ENCODE results near the gene ACOX3. TPM values are rescaled to one million over a fixed set of nuclear protein-coding genes. Genes with fewer than 3 reads are reported as not detected.

The ACOX3 gene
- total RNA-seq, 2 experiments from 2014 or later: 18.2 to 20.4 TPM

DNA sequence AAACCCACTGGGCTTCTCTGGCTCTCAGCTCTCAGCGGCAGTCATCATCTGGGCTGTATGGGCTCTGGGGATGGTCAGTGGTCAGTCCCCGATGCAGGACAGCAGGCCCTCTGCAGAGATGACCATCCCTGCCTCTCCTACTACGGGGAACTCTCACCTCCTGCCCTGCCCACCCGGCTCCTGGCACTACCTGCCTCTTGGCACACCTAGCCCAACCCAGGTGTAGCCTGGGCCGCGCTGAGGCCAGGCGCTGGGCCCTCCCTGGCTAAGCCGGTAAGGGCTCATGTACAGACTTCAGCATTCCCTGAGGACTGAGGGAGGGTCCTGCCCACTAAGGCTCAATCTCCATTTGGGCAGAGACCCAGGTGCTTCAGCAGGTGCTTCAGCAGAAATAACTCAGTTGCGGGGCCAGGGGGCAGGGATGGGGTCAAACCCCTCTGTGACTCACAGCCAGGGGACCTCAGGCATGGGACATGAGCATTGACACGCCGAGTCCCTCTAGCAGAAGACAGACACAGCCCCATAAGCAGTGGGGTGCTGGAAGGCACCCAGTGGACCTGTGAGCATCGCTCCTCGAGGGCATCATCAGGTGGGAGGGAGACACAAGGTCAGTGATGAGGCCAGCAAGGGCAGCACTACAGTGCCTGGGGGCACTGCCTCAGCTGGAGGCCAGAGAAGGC, 71.0 kb downstream of the ACOX3 start:
- ChIA-PET POLR2A (no interaction called here), CTCF (no interaction called here)

DNA sequence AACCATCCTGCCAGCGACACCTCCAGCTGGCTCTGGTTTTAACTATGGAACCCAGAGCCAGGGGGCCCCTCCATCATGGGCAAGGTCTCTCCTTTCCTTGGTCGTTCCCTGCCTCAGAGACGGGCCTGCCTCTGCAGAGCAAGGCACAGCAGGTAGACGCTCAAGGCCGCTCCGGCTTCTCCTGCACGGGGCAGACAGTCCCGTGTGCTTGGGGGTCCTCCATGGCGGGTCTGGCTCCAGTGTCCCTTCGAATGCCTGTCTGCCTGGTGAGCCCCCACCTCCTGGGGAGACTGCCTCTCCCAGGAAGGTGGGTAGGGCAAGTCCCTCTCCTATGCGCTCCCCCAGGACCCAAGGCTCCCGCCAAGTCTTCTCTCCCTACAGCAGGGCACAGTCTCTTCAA, 71.5 kb downstream of the ACOX3 start:
- CTCF ChIA-PET: no interaction called here

DNA sequence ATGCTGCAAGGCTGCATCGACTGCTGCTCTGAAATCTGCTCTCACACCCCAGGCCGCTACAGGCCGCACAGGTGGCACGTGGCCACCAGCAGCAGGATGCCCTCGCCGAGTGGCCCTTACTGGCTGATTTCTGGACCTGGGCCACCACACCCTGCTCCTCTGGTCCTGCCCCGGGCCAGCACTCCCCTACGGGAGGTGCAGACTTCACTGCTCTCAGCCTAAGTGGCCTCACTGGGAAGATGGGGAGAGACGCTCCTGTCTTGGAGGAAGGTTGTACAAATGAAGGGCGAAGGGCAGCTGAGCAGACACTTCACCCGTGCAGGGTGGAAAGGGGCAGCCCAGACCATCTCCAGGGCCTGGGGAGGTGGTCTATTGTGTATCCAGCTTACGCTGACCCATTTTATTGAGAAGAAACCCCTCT, 72.5 kb downstream of the ACOX3 start:
- CTCF ChIA-PET: no interaction called here
- POLR2A ChIA-PET: interaction anchor here (0.7 kb wide), 1 partner anchor 9 kb away, joined by 3 read pairs; no protein-coding TSS in a partner anchor

More for the DNA sequence above, 71.5 kb downstream of the ACOX3 start:
- POLR2A ChIA-PET: no interaction called here

DNA sequence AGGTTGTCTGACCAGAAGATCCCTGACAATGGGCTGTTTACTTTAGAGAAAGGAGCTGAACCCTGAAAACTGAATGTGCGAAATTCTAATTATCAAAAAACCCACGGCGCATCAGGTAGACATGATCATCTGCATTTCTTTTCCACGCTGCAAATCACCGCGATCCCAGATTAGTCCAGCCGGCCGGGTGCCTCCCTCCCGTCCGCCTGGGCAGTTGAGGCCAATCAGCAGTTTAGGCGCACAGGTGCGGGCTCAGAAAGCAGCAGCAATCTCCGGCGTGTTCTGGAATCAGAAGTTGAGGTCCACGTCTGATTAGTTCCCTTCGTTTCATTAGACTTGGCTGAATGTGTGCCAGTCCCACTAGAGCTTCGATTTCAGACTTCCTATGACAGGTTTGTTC, 73.9 kb downstream of the ACOX3 start:
- POLR2A ChIA-PET: no interaction called here

DNA sequence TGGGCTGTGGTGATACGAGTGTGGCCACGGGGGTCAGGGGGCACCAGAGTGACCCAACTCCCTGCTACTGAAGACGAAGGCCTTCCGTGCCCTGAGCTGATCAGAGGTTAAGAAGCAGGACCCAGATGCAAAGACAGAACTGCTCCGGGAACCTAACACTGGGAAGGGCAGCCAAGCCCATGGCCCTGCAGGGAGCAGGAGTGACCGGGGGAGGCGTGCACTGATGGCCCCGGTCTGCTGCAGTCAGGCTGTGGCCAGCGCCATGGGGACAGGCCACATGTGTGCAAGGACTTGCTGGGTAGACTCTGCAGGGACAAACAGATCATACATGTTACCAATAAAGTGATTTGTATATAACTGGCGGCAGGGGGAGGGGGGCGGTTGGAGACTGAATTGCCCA, 74.6 kb downstream of the ACOX3 start:
- ChIA-PET POLR2A (no interaction called here), CTCF (no interaction called here)

More for the DNA sequence above, 73.9 kb downstream of the ACOX3 start:
- CTCF ChIA-PET: no interaction called here

DNA sequence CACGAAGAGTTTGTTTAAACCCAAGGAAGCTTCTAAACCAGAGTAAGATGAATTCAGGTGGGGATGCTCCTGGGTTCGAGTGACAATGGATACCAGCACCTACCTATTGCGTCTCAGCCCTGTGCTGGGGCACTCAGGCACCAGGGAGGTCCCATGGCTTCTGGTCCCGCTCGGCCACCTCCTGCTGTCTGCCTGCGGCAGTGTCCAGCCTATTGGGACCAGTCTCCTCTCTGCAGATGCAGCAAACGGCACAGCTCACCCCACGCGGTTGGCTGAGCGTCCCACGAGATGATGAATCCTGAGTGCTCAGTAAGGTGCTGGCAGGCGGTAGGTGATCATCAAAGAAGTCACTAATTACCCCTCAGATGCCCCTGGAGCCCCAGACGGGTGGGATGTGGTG, 75.2 kb downstream of the ACOX3 start:
- CTCF ChIA-PET: no interaction called here
- POLR2A ChIA-PET: no interaction called here

DNA sequence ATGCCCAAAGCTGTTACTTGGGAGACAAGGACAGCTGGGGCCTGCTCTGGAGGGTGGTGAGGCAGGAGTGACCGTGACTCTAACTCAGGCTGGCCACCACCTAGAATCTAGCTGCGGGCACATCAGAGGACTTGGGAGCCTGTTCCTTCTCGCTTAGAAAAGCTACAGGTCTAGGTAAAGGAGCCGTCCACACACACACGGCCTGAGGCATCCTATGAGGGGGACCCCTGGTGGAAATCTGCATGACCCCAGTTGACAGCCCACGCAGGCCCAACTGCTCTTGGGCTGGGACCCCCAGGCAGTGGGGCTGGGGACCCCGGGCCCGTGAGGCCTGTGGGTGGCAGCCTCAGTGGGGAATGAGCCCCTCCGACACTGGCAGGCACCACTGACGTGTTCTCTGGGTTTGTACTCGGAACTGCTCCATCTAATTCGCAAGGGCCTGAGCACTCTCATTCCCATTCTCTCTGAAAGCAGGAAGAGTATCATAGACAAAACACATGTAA, 75.6 kb downstream of the ACOX3 start:
- POLR2A ChIA-PET: no interaction called here
- CTCF ChIA-PET: no interaction called here

DNA sequence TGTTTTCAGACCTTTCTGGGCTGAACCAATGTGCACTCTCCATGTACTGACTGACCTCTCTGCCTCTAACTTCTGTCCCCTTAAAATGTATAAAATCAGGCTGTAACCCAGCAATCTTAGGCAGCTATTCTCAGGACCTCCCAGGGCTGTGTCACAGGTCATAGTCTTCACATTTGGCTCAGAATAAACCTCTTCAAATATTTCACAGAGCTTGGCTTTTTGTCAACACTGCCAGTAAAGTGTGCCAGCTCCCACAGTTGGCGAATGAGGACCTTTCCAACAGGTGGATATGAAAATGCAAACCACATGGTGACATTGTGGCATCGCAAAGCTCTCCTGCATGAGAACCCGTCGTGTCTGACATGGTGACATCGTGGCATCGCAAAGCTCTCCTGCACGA, 76.4 kb downstream of the ACOX3 start:
- CTCF ChIA-PET: no interaction called here

DNA sequence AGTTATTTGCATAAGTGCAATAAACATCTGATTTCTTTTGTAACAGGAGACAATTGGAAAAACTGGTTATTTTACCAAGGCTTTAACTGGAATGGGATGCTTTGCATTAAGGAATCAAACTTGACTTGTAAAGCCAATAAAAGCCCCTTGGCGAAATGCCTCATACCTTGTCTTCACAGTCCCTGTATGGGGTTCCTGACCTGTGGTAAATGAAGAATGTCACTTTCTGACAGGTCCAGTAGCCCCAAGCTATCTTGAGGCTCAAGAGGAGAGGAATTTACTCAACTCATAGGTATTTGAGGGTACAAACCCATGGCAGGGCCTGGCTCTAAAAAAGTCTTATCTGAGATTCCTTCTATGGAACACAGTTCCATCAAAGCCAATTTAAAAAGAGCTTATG, 78.0 kb downstream of the ACOX3 start:
- POLR2A ChIA-PET: no interaction called here

More for the DNA sequence above, 76.4 kb downstream of the ACOX3 start:
- POLR2A ChIA-PET: no interaction called here

DNA sequence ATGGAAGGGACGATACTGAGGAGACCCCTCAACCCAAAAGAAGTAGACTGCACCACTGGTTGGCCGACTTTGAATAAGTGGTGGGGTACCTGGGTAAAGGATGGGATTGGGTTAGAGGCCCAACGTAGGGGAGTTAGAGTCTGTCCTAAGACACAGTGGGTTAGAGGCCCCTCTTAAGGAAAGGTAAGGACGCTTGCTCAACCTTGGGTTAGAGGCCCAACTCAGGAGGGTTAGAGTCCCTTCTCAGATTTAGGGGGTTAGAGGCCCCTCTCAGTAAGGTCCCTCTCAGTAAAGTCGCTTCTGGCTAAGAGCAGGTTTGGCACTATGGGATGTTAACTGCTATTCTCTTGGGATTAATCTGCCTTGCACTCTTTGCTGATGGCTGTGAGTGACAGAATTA, 81.3 kb downstream of the ACOX3 start:
- ChIA-PET CTCF (no interaction called here), POLR2A (no interaction called here)

More for the DNA sequence above, 78.0 kb downstream of the ACOX3 start:
- CTCF ChIA-PET: no interaction called here

DNA sequence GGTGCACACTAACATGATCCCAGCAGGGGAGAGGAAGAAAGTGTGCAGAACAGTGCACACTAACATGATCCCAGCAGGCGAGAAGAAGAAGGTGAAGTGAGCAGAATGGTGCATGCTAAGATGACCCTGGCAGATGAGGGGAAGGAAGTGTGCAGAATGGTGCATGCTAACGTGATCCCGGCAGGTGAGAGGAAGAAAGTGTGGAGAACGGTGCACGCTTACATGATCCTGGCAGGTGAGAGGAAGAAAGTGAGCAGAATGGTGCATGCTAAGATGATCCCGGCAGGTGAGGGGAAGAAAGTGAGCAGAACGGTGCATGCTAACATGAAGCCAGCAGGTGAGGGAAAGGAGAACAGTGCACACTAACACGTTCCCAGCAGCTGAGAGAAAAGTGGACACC, 83.7 kb downstream of the ACOX3 start:
- POLR2A ChIA-PET: no interaction called here
- CTCF ChIA-PET: no interaction called here

DNA sequence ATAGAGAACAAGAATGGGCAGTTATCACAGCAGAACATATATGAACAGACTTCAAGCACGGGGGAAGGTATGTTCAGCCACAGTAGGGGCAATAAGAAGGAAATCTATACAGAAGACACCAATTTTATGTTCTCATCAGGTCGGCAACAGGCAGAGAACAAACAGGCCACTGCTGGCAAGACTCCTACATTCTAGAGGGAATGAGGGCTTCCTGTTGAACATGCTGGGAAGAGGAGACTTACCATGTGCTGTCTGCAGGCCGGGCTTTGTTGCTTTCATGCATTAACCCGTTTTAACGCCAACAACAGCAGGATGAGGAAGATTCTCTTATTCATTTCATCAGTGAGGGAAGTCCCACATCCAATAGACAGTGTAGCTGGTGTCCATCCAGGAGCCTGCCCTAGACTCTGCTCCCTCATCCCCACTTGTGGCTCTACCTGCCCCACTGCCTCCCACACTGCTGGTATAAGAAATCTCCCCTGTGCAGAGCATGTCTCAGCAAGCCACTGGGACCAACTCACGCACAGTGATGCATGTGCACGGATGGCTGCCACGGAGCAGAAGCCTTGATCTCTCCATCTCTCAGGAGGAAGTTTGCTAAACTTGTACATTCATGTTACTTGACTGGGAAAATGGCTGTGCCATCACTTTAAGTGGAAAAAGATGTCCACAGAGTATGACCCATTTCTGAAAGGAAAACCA, 84.5 kb downstream of the ACOX3 start:
- ChIA-PET POLR2A (no interaction called here), CTCF (no interaction called here)

DNA sequence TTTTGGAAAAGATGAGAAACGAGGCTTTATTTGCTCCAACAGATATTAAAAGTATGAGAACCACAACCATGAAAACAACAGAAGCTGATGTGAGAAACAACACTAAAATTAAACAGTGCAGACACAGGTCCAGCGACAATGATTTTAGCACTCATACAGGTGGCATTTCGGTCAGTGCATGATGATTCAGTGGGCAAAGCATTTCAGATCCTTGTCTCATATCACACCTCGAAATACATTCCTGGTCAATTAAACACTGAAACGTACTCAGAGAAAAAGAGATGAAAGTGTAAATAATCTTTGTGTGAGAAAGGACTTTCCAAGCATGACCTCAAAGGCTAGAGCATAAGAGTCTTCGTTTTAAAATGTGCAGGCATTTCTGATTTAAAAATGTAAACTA, 85.2 kb downstream of the ACOX3 start:
- ChIA-PET POLR2A (no interaction called here), CTCF (no interaction called here)

DNA sequence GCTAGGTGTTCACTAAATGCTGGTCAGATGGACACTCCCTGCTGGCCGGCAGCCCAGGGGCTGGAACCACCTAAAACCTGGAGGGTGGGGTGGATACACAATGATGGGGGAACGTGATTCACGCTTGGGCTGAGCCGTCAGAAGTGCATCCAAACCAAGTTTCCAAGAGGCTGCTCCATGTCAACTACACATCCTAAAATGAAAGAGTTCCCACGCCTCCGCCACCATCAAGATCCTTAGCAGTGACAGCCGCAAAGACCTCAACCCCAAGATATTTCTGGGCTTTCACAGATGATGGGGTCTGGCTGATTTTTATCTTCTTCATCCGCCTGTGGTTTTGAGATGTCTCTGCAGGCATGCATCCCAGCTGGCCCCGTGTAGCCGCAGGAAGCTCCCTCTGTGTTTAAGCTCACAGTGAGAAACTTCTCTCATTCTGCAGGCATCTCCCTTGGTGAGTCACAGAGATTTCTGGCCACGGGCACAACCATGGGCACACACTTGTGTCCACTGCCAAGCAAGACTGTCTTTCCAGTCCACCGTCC, 86.5 kb downstream of the ACOX3 start:
- ChIA-PET CTCF (no interaction called here), POLR2A (no interaction called here)

DNA sequence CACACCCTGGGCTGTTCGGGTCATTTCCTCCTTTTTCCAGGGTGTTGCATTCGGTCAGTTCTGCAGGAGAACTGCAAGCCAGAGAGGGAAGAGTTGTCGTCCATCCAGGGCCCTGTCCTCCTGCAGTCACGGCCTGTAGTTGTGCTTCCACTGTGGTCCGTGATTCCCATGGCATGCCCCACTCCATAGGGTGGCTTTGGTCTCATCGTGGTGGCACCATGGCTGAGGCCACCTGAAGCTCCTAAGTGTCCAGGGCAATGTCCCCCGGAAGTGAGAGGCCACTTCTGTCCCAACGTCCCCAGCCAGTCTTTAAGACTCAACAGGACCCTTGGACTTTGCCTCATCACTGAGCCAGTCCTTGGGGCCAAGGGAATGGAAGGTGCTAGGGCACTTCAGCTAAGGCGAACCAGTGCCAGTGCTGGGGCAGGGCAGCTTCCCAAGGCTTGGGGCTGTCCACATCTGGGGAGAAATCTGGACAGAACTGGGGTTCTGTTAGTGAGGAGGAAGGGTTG, 87.3 kb downstream of the ACOX3 start:
- ChIA-PET POLR2A (no interaction called here), CTCF (no interaction called here)

DNA sequence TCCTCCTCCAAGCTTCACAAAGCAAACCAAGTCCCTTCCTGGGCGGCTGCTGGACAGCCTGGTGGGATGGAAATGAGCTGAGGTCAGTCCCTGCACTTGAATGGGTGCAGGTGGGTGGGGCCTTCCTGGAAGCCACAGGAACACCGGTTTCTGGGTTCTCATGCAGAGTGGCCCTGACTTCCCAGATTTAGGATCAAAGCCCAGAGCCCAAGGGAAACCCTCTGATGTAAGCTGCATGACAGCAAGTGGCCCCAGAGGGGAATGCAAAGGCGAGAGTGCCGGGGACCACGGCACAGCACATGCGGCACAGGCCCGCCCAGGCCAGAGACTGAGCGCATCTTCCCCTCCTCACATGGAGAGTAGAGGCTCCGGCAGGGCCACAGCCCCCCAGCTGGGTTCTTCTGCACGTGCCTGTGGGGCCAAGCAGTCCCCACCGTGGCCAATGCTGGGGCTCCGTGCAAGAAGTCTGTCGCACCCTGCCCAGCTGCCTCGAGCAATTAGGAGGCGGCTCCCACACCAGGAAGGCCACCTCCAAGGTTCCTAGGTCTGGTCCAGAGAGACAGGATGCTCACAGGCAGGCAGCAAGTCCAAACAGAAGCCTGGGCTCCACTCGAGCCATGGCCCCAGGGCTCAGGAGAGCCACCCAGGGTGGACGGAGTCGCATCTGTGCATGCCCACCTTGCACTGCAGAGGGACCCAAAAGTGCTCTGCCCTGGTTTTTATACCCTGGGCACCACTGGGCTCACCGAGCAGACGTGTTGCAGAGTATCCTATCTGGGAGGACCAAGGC, 88.0 kb downstream of the ACOX3 start:
- ChIA-PET CTCF (no interaction called here), POLR2A (no interaction called here)

DNA sequence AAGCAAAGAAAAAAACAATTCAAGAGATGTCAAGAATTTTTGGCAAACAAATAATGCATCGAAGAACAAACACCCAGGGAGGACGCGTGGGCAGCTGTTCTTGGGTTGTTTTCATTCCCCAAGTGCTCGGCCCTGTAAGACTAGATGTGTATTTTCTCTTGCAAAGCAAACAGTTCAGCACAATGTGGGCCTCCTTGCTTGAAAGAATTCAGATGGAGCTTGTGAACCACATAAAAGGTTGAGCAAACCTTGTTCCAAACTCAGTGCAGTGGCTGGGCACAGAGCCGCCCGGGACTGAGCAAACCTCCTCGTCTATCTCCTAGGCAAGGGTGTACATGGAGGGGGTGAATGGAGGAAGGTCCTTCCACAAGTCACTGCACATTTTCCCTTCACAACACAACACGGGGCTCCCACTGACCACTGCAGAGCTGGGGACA, 88.6 kb downstream of the ACOX3 start:
- CTCF ChIA-PET: no interaction called here
- POLR2A ChIA-PET: no interaction called here

DNA sequence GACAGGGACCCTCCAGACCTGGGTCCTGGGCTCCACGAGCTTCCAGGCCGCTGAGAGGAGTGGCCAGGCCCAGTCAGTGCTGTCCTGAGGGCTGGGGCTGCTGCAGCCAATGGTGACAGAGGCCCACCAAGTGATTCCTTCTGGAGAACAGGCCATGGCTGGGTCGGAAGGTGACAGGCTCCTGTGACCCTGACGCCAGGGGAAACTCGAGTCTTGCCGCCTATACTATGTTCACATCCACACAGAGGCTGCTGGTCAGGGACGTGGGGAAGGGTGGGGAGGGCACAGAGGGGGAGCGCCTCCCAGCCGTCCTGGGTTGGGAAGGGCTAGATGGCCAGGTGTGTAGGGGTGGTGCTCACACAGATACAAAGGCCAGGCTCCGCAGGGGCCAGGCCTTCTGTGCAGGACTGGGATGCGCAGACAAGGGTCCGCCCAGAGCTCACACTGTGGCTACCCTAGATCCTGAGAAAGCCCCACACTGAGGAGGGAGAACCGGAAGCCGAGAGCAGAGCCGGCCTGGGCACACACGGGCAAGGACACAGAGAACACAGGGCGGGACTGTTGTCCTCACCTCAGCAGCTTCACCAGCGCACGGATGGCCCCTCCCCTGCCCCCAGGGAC, 89.6 kb downstream of the ACOX3 start:
- CTCF ChIA-PET: no interaction called here
- POLR2A ChIA-PET: no interaction called here

DNA sequence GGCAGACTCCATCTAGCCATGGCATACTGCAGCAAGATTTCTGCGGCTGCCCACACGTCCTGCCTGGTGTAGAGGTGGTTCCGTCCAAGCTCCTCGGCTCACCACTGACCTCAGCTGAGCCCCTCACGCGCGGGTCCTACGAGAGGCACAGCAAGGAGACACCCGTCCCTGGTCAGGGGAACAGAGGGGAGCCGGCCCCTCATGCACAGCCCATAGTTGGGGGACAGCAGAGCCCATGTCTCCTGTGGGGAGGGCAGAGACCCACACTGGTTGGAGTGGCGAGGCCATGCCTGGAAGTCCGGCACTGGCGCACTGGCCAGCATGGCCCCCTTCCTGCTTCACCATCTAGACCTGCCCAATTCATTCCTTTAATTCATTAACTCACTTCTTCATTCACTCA, 90.2 kb downstream of the ACOX3 start:
- ChIA-PET POLR2A (no interaction called here), CTCF (no interaction called here)

DNA sequence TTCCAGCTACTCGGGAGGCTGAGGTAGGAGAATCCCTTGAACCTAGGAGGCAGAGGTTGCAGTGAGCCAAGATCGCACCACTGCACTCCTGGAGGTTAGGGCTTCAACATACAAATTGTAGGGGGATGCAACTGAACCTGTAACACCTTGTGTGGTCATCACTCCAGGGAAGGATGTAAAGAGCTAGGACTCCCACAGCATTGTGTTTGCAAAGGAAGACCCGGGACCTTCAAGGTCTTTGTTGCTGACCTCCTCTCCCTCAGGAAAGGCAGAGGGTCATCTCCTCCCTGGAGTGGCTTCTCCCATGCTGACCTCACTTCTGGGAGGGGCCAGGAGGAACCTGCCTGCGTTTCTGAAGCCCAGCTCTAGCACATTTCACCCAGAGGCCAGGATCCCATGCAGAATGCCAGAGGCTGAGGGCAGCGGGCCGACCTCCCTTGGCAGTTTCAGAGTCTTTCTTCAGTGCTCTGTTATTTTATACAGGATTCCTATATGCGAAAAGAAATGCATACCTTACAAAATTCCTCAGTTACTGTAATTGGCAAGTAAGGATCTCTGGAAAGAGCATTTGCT, 90.8 kb downstream of the ACOX3 start:
- CTCF ChIA-PET: no interaction called here
- POLR2A ChIA-PET: no interaction called here
